ENCODE measurements around the gene CES2. TPM values are rescaled to one million over a fixed set of nuclear protein-coding genes. Genes with fewer than 3 reads are reported as not detected.
A peak's percentile ranks its signal among the peaks of the same experiment; 100 is the strongest.
"Not testable (repeated sequence)": the region's sequence is repeated elsewhere in the genome, so short reads cannot be mapped to it uniquely, and the experiment has no call there.

CES2 gene
- total RNA-seq, 1 donor: 37.6 TPM

DNA sequence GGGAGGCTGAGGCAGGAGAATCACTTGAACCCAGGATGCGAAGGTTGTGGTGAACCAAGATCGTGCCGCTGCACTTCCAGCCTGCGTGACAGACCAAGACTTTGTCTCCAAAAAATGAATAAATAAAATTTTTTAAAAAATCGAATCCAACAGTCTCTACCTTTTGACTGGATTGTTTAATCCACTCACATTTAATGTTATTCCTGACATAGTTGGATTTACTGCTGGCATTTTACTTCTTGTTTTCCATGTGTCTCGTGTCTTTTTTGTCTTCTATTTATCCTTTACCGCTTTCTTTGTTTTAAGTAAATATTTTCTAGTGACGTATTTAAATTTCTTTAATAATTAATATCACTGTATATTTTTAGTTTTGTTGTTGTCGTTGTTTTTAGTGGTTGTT, 47.7 kb downstream of the CES2 start:
- no peak for DNase-seq (ENCODE audit: low read depth)
- H3K4me3 ChIP-seq (ENCODE audit: low read depth, low read length): no peak overlapping the region
- TF ChIP-seq, protein P1, sequence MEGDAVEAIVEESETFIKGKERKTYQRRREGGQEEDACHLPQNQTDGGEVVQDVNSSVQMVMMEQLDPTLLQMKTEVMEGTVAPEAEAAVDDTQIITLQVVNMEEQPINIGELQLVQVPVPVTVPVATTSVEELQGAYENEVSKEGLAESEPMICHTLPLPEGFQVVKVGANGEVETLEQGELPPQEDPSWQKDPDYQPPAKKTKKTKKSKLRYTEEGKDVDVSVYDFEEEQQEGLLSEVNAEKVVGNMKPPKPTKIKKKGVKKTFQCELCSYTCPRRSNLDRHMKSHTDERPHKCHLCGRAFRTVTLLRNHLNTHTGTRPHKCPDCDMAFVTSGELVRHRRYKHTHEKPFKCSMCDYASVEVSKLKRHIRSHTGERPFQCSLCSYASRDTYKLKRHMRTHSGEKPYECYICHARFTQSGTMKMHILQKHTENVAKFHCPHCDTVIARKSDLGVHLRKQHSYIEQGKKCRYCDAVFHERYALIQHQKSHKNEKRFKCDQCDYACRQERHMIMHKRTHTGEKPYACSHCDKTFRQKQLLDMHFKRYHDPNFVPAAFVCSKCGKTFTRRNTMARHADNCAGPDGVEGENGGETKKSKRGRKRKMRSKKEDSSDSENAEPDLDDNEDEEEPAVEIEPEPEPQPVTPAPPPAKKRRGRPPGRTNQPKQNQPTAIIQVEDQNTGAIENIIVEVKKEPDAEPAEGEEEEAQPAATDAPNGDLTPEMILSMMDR (IDR thresholded peaks at IDR 0.05; ENCODE audit: insufficient read depth, low read length): no peak

DNA sequence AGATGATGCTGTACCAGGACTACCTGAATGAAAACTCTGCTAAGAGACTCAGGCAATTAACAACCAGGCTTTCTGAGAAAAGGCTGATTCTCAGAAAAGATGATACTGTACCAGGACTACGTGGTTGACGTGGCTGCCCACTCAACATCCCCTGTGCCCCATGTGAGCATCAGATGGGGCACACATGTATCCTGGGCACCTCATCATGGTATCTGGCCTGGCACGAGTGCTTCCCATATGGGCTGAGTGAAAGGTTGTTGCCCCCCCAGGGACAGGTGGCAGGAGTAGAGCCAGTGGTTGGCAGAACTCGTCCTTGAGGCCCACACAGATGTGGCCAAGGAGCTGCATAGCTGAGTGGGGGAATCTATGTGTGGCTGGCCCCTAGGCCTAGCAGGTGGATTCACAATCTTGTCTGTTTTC, 49.6 kb downstream of the CES2 start:
- no peak for DNase-seq (ENCODE audit: low read depth)
- no peak overlapping the region for H3K4me3 ChIP-seq (ENCODE audit: low read depth, low read length)
- TF ChIP-seq, protein P1 (IDR thresholded peaks at IDR 0.05; ENCODE audit: insufficient read depth, low read length): no peak

DNA sequence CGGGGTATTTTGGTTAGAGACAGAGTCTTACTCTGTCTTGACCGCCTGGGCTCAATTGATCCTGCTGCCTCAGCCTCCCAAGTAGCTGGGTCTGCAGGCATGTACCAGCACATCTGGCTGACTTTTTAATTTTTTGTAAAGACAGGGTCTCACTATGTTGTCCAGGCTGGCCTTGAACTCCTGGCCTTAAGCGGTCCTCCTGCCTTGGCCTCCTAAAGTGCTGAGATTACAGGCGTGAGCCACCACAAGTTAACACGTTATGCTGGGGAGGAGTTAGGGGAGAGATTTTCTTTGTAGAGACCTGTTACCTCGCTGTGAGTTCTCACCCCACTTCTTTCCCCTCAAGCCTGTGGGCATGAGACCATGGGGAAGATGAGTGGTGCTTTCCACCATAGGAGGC, 51.2 kb downstream of the CES2 start:
- DNase-seq (ENCODE audit: low read depth): no peak
- no peak overlapping the region for H3K4me3 ChIP-seq (ENCODE audit: low read depth, low read length)
- TF ChIP-seq, protein P1 (IDR thresholded peaks at IDR 0.05; ENCODE audit: insufficient read depth, low read length): no peak

DNA sequence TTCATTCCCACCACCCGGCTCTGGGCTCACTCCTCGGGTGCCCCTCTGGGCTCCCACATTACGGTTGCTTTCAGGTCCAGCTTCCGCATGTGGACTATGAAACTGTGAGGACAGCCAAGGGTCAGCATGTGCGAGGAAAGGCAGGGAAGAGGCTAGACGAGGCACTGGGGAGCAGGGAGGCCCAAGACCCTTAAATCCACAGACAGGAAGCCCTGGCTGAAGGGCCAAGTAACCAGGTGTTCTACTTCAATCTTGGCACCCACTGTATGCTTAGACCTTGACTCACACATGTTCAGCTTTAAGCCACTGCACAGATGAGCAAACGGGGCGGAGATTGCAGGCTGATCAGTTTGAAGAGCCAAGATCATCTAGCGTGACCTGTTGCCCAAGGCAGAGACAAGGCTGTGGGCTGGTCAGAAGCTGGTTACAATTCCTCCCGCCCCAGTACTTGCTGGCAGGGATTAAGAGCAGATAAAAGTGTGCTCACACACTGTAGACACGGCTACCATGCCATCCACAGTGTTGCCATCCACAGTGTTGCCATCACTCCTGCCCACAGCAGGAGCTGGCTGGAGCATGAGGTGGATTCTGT, 53.0 kb downstream of the CES2 start, which contains the start of gene CES4A:
Gene CES4A, plus strand, starts transcription at position 393 of the 592 bp plus-strand sequence. Its CDS starts 184 bp downstream, at position 577.
- peak; percentile 61 for DNase-seq (ENCODE audit: low read depth)

DNA sequence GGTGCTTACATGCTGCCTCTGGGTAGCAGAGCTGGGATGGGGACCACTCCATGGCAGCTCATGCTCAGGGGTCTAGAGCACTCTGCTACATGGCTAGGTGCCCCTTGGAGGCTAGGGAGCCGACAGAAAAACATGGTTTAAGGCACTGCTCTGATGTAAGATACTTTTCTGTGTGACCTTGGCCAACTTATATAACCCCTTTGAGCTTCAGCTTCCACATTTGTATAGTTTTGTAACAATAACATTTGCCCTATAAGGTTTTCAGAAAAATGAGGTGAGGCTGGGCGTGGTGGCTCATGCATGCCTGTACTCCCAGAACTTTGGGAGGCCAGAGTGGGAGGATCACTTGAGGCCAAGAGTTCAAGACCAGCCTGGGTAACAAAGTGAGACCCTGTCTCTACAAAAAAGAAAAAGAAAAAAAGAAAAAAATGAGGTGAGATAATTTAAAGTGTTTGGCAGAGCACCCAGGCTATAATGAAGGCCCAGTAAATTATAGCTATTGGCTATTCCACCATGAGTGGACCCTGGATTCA, 56.3 kb downstream of the CES2 start:
- DNase-seq (ENCODE audit: low read depth): no peak
- TF ChIP-seq, protein P1 (IDR thresholded peaks at IDR 0.05; ENCODE audit: insufficient read depth, low read length): no peak
- H3K4me3 ChIP-seq (ENCODE audit: low read depth, low read length): no peak overlapping the region

More for the DNA sequence above, 53.0 kb downstream of the CES2 start, which contains the start of gene CES4A:
- TF ChIP-seq, protein P1 (IDR thresholded peaks at IDR 0.05; ENCODE audit: insufficient read depth, low read length): no peak
- H3K4me3 ChIP-seq (ENCODE audit: low read depth, low read length): no peak within 1 kb of the TSS

DNA sequence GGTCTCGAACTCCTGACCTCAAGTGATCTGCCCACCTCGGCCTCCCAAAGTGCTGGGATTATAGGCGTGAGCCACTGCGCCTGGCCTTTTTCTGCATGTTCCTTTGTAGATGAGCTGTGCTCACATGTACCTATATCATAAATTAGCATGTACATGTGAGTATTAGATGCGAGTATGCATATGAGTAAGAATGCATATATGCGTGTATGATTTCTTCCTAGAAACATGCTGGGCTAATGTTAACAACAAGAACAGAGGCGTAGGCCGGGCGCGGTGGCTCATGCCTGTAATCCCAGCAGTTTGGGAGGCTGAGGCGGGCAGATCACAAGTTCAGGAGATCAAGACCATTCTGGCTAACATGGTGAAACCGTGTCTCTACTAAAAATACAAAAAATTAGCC, 58.2 kb downstream of the CES2 start:
- H3K4me3 ChIP-seq (ENCODE audit: low read depth, low read length); DNase-seq (ENCODE audit: low read depth): not testable (repeated sequence)

Other genes starting within 250 kb of the CES2 start
- gene CMTM4, start 238.8 kb upstream of the CES2 start, total RNA-seq (ENCODE audit: low replicate concordance): 13.3 and 16.8 TPM in 2 replicates
- 148 and 256 TPM in 2 replicates for gene DYNC1LI2, start 183.9 kb upstream of the CES2 start, total RNA-seq (ENCODE audit: low replicate concordance)
- gene TERB1, start 133.9 kb upstream of the CES2 start, total RNA-seq (ENCODE audit: low replicate concordance): 0.08 and 0.09 TPM in 2 replicates
- gene NAE1, start 104.5 kb upstream of the CES2 start, total RNA-seq (ENCODE audit: low replicate concordance): 48.2 and 71.3 TPM in 2 replicates
- gene CA7, start 91.1 kb upstream of the CES2 start, total RNA-seq (ENCODE audit: low replicate concordance): not detected in 2 replicates
- gene PDP2, start 55.0 kb upstream of the CES2 start, total RNA-seq (ENCODE audit: low replicate concordance): 6.2 and 6.5 TPM in 2 replicates
- not detected in 2 replicates for gene CDH16, start 16.6 kb upstream of the CES2 start, total RNA-seq (ENCODE audit: low replicate concordance)
- gene RRAD, start 10.0 kb upstream of the CES2 start, total RNA-seq (ENCODE audit: low replicate concordance): 0.72 and 3.8 TPM in 2 replicates
- 12.8 and 109 TPM in 2 replicates for gene CIAO2B, start 1.1 kb upstream of the CES2 start, total RNA-seq (ENCODE audit: low replicate concordance)
- gene CES3, start 25.8 kb downstream of the CES2 start, total RNA-seq (ENCODE audit: low replicate concordance): 0.54 TPM in 1 of 2 replicates, not detected in the other
- gene CES4A, start 53.1 kb downstream of the CES2 start, total RNA-seq (ENCODE audit: low replicate concordance): 2.2 and 4.7 TPM in 2 replicates
- 74.3 and 125 TPM in 2 replicates for gene CBFB, start 93.6 kb downstream of the CES2 start, total RNA-seq (ENCODE audit: low replicate concordance)
- gene PHAF1, start 174.4 kb downstream of the CES2 start, total RNA-seq (ENCODE audit: low replicate concordance): 2.9 and 15.9 TPM in 2 replicates
- gene B3GNT9, start 215.5 kb downstream of the CES2 start, total RNA-seq (ENCODE audit: low replicate concordance): 37.0 and 42.4 TPM in 2 replicates
- gene TRADD, start 224.4 kb downstream of the CES2 start, total RNA-seq (ENCODE audit: low replicate concordance): 12.3 and 29.1 TPM in 2 replicates
- 11.3 and 29.7 TPM in 2 replicates for gene FBXL8, start 224.4 kb downstream of the CES2 start, total RNA-seq (ENCODE audit: low replicate concordance)
- 6.4 and 17.9 TPM in 2 replicates for gene HSF4, start 229.2 kb downstream of the CES2 start, total RNA-seq (ENCODE audit: low replicate concordance)
- 10.1 and 27.1 TPM in 2 replicates for gene NOL3, start 235.0 kb downstream of the CES2 start, total RNA-seq (ENCODE audit: low replicate concordance)
- 8.6 and 9.9 TPM in 2 replicates for gene MATCAP1, start 248.4 kb downstream of the CES2 start, total RNA-seq (ENCODE audit: low replicate concordance)

Measured in fibroblast of the aortic adventitia (primary cell).